Loucy (cell line): ENCODE data around the gene COMMD10.

Experiments
- CTCF ChIP-seq: fragments of 200-600 bp; sonication (generic); conservative IDR thresholded peaks from 2 replicates; pipeline ENCODE4 v1.5.1; 2014; ENCODE audit warnings: mild to moderate bottlenecking, antibody characterized with exemption, low read length
- EZH2phosphoT487 ChIP-seq: fragments of 200-600 bp; IDR thresholded peaks from 2 replicates; pipeline ENCODE4 v1.6.1; 2018; ENCODE audit warnings: antibody characterized with exemption, mild to moderate bottlenecking, moderate library complexity, borderline replicate concordance

GRCh38 chr5:116078199-116078598, 6.6 kb upstream of the COMMD10 start:
- TF ChIP-seq EZH2phosphoT487 (no peak), CTCF (no peak)
